H1 (cell line): ENCODE data around the gene DPF3. TPM values are rescaled to one million over a fixed set of nuclear protein-coding genes. Genes with fewer than 3 reads are reported as not detected.

Experiments used
- CTCF ChIA-PET: fragments of 300-600 bp; sonication (Branson Sonifier 250); formaldehyde crosslinking; loops from one replicate; lab custom pipeline; 2021; ENCODE audit not compliant: partially characterized antibody; lab: Charles Lee
- POLR2A ChIA-PET: fragments of 300-600 bp; sonication (Branson Sonifier 250); formaldehyde crosslinking; loops from one replicate; lab custom pipeline; 2021; ENCODE audit warnings: inconsistent platforms; ENCODE audit not compliant: partially characterized antibody; lab: Charles Lee
- DNase-seq, 2 experiments: peaks; one replicate each; pipeline versions ENCODE4 v3.0.0 to v3.0.0-alpha.2; 2010 to 2022; ENCODE audit warnings: low spot score in 2 of 2, low read depth in 1 of 2, mixed read lengths in 1 of 2
- FAIRE-seq: peaks from 2 replicates; lab custom pipeline; 2011; peaks lifted over from hg19 to GRCh38; lab: Jason Lieb, UNC
- H2AFZ ChIP-seq: 2 replicates; pipeline ENCODE4 v1.8.1; 2012; ENCODE audit warnings: low read length, inconsistent platforms
- H2AK5ac ChIP-seq: 2 replicates; pipeline ENCODE4 v1.6.1; 2013; ENCODE audit warnings: low read depth, low read length
- H2BK120ac ChIP-seq: replicated peaks from 2 replicates; pipeline ENCODE3; 2013; ENCODE audit warnings: low read depth, low read length, inconsistent platforms
- H2BK12ac ChIP-seq: 2 replicates; pipeline ENCODE4 v1.6.1; 2013; ENCODE audit warnings: low read depth, low read length
- H2BK15ac ChIP-seq: 2 replicates; pipeline ENCODE4 v1.6.1; 2013; ENCODE audit warnings: low read length
- H2BK20ac ChIP-seq: 2 replicates; pipeline ENCODE4 v1.6.1; 2013; ENCODE audit warnings: low read length
- H2BK5ac ChIP-seq: 2 replicates; pipeline ENCODE4 v1.6.1; 2013; ENCODE audit warnings: low read depth, low read length
- H3K14ac ChIP-seq: 2 replicates; pipeline ENCODE4 v1.6.1; 2013; ENCODE audit warnings: inconsistent platforms; ENCODE audit not compliant: insufficient read length
- H3K18ac ChIP-seq: 2 replicates; pipeline ENCODE4 v1.6.1; 2013; ENCODE audit warnings: low read length; ENCODE audit errors: extremely low read depth
- H3K23ac ChIP-seq: 2 replicates; pipeline ENCODE4 v1.6.1; 2013; ENCODE audit warnings: inconsistent platforms; ENCODE audit not compliant: insufficient read length
- H3K23me2 ChIP-seq: 2 replicates; pipeline ENCODE4 v1.6.1; 2013; ENCODE audit warnings: low read depth, low read length
- H3K27ac ChIP-seq: 2 replicates; pipeline ENCODE4 v1.6.1; 2011; ENCODE audit warnings: low read depth, low read length, inconsistent platforms
- H3K27me3 ChIP-seq, 4 experiments: replicated peaks in 1 of 4; 1 replicate in 1 of 4; 2 replicates in 3 of 4; pipeline versions ENCODE4 v1.6.1 to v1.8.1; 2011 to 2013; ENCODE audit warnings: low read length in 3 of 4, mild to moderate bottlenecking in 3 of 4, inconsistent platforms in 2 of 4, mixed read lengths in 2 of 4, moderate library complexity in 1 of 4; ENCODE audit not compliant: control insufficient read depth in 3 of 4, insufficient read depth in 3 of 4; ENCODE audit errors: extremely low read depth in 1 of 4
- H3K36me3 ChIP-seq, 4 experiments: 2 replicates each; pipeline versions ENCODE4 v1.6.1 to v1.8.1; 2011 to 2013; ENCODE audit warnings: mild to moderate bottlenecking in 4 of 4, low read length in 3 of 4, moderate library complexity in 2 of 4, control low read depth in 1 of 4, inconsistent platforms in 1 of 4; ENCODE audit not compliant: insufficient read depth in 4 of 4, control insufficient read depth in 2 of 4
- H3K4ac ChIP-seq: replicated peaks from 2 replicates; pipeline ENCODE3; 2013; ENCODE audit warnings: low read length, low read depth, mixed read lengths, inconsistent platforms; ENCODE audit not compliant: insufficient read length
- H3K4me1 ChIP-seq, 4 experiments: replicated peaks in 1 of 4; 1 replicate in 1 of 4; 2 replicates in 3 of 4; pipeline versions ENCODE4 v1.6.1 to v1.8.1; 2011 to 2013; ENCODE audit warnings: low read length in 3 of 4, inconsistent platforms in 2 of 4, mixed read lengths in 1 of 4; ENCODE audit not compliant: insufficient read depth in 4 of 4, control insufficient read depth in 3 of 4
- H3K4me2 ChIP-seq, 2 experiments: 2 replicates each; pipeline versions ENCODE4 v1.6.1 to v1.8.1; 2011 to 2013; ENCODE audit warnings: low read depth in 2 of 2, low read length in 2 of 2, control low read depth in 1 of 2, inconsistent platforms in 1 of 2, mild to moderate bottlenecking in 1 of 2; ENCODE audit not compliant: insufficient read depth in 1 of 2
- H3K4me3 ChIP-seq, 4 experiments: fragments of 200-600, 300-600 bp in 1 of 4; sonication (generic), shearing (Covaris generic), sonication (Bioruptor Twin) in 1 of 4; 2 replicates each; pipeline versions ENCODE4 v1.5.1 to v1.8.1; 2011 to 2016; ENCODE audit warnings: low read length in 4 of 4, low read depth in 3 of 4, control low read depth in 2 of 4, inconsistent platforms in 2 of 4, mild to moderate bottlenecking in 2 of 4, mixed read lengths in 1 of 4, moderate library complexity in 1 of 4; ENCODE audit not compliant: insufficient read depth in 2 of 4; ENCODE audit errors: extremely low read depth in 1 of 4
- H3K56ac ChIP-seq: replicated peaks from 2 replicates; pipeline ENCODE3; 2013; ENCODE audit warnings: low read depth, mild to moderate bottlenecking, mixed read lengths, low read length, inconsistent platforms; ENCODE audit not compliant: insufficient read length
- H3K79me1 ChIP-seq: 2 replicates; pipeline ENCODE4 v1.6.1; 2013; ENCODE audit warnings: low read depth, low read length, control low read depth
- H3K79me2 ChIP-seq, 2 experiments: 2 replicates each; pipeline versions ENCODE4 v1.6.1 to v1.8.1; 2012 to 2013; ENCODE audit warnings: low read length in 2 of 2, mild to moderate bottlenecking in 2 of 2, inconsistent platforms in 1 of 2; ENCODE audit not compliant: insufficient read depth in 2 of 2, control insufficient read depth in 1 of 2
- H3K9ac ChIP-seq, 4 experiments: replicated peaks in 1 of 4; 1 replicate in 1 of 4; 2 replicates in 3 of 4; pipeline versions ENCODE4 v1.6.1 to v1.8.1; 2011 to 2013; ENCODE audit warnings: low read depth in 3 of 4, low read length in 3 of 4, control low read depth in 2 of 4, mild to moderate bottlenecking in 2 of 4, moderate library complexity in 2 of 4, inconsistent platforms in 1 of 4; ENCODE audit errors: extremely low read depth in 1 of 4
- H3K9me3 ChIP-seq, 2 experiments: 2 replicates each; pipeline versions ENCODE4 v1.6.1 to v1.8.1; 2012 to 2013; ENCODE audit warnings: mild to moderate bottlenecking in 2 of 2, moderate library complexity in 2 of 2, control low read depth in 1 of 2, inconsistent platforms in 1 of 2, low read depth in 1 of 2, low read length in 1 of 2, mixed read lengths in 1 of 2; ENCODE audit not compliant: insufficient read depth in 2 of 2
- H4K20me1 ChIP-seq, 2 experiments: replicated peaks in 1 of 2; 2 replicates each; pipeline versions ENCODE3 to v1.8.1; 2011 to 2013; ENCODE audit warnings: inconsistent platforms in 2 of 2, low read length in 2 of 2, mild to moderate bottlenecking in 1 of 2; ENCODE audit not compliant: insufficient read depth in 2 of 2, control insufficient read depth in 1 of 2
- H4K5ac ChIP-seq: 2 replicates; pipeline ENCODE4 v1.6.1; 2013; ENCODE audit warnings: low read length, low read depth, mixed read lengths, inconsistent platforms; ENCODE audit not compliant: insufficient read length
- H4K8ac ChIP-seq: 2 replicates; pipeline ENCODE4 v1.8.0; 2013; ENCODE audit warnings: mild to moderate bottlenecking, moderate library complexity, low read length, inconsistent platforms; ENCODE audit not compliant: insufficient read depth; ENCODE audit errors: extremely low read depth
- H4K91ac ChIP-seq: replicated peaks from 2 replicates; pipeline ENCODE3; 2013; ENCODE audit warnings: low read length, mixed read lengths, inconsistent platforms; ENCODE audit not compliant: insufficient read length
- BACH1 ChIP-seq: IDR thresholded peaks from 2 replicates; pipeline ENCODE4 v1.6.1; 2012; ENCODE audit warnings: low read length, improper control_type of control experiment
- CTBP2 ChIP-seq: IDR thresholded peaks from 2 replicates; pipeline ENCODE4 v1.7.0; 2011; ENCODE audit warnings: borderline replicate concordance, mild to moderate bottlenecking, moderate library complexity, mixed read lengths, low read length; ENCODE audit not compliant: insufficient read depth, insufficient read length
- EP300 ChIP-seq, 2 experiments: IDR thresholded peaks; 1 replicate in 1 of 2; 2 replicates in 1 of 2; pipeline ENCODE4 v1.6.1; 2011 to 2012; ENCODE audit warnings: low read depth in 2 of 2, low read length in 2 of 2, mild to moderate bottlenecking in 2 of 2, borderline replicate concordance in 1 of 2, inconsistent platforms in 1 of 2, moderate library complexity in 1 of 2
- JUND ChIP-seq: IDR thresholded peaks from 2 replicates; pipeline ENCODE4 v1.6.1; 2011; ENCODE audit warnings: mild to moderate bottlenecking, improper control_type of control experiment, low read length
- MAX ChIP-seq: IDR thresholded peaks from 2 replicates; pipeline ENCODE4 v1.6.1; 2012; ENCODE audit warnings: inconsistent platforms
- NANOG ChIP-seq: IDR thresholded peaks from 2 replicates; pipeline ENCODE4 v1.6.1; 2011; ENCODE audit warnings: low read length, low read depth, mild to moderate bottlenecking, inconsistent platforms; ENCODE audit not compliant: insufficient read depth, poor library complexity, severe bottlenecking
- RBBP5 ChIP-seq: IDR thresholded peaks from 2 replicates; pipeline ENCODE4 v1.7.1; 2012; ENCODE audit warnings: low read depth, mild to moderate bottlenecking, inconsistent platforms, low read length, moderate library complexity, borderline replicate concordance
- SP1 ChIP-seq: IDR thresholded peaks from 2 replicates; pipeline ENCODE4 v1.6.1; 2011; ENCODE audit warnings: low read depth, low read length
- TCF12 ChIP-seq: IDR thresholded peaks from 2 replicates; pipeline ENCODE4 v1.6.1; 2011; ENCODE audit warnings: low read depth, mild to moderate bottlenecking, low read length
- WGBS, 2 experiments: shearing (Covaris generic) in 1 of 2; methylation state at CpG; one replicate each; pipeline versions ENCODE4 v1.1.6 to v1.1.7; 2013 to 2015; ENCODE audit warnings: low lambda C conversion rate in 2 of 2, mixed read lengths in 2 of 2, inconsistent platforms in 1 of 2, low coverage in 1 of 2, missing lambda C conversion rate in 1 of 2; ENCODE audit not compliant: insufficient replicate concordance in 2 of 2, insufficient coverage in 1 of 2, insufficient read length in 1 of 2; ENCODE audit errors: extremely low coverage in 1 of 2, missing lambda C conversion rate in 1 of 2; 5-methylcytosine and 5-hydroxymethylcytosine counted together
- polyA plus RNA-seq, 7 experiments: library from polyadenylated mRNA; depleted of rRNA in 3 of 7; stranded (reverse) in 5 of 7; unstranded in 2 of 7; fragments of >200 nt in 5 of 7; fragments of 200-250 nt in 2 of 7; gene quantifications; 1 replicate in 5 of 7; 2 replicates in 1 of 7; 4 replicates in 1 of 7; pipeline versions ENCODE4 v1.2.1 to v1.2.3, GENCODE V29; 2011 to 2013; ENCODE audit warnings: missing spikeins in 2 of 7, mixed read lengths in 2 of 7
- total RNA-seq: library from RNA; stranded (reverse); fragmentation: NEBNext Ultra II Directional; extraction: Animal tissue kit (Norgen Biotek cat#: 25700); gene quantifications from 2 replicates; pipeline ENCODE4 v1.2.1, GENCODE V29; 2021
- TF ChIP-seq, protein P1 (sequence below), 3 experiments: IDR thresholded peaks; 1 replicate in 2 of 3; 2 replicates in 1 of 3; pipeline versions ENCODE4 v1.5.1 to v1.6.1; 2011; ENCODE audit warnings: low read length in 3 of 3, mild to moderate bottlenecking in 3 of 3, inconsistent platforms in 2 of 3, low read depth in 1 of 3, moderate library complexity in 1 of 3; ENCODE audit not compliant: insufficient read depth in 1 of 3; ENCODE audit errors: control extremely low read depth in 1 of 3

The DPF3 gene
- total and polyA plus RNA-seq, 2 of the 8 experiments (the other 6 are each of a cell fraction or from before 2014, with no cell fraction given): 0.19 TPM; not detected in 1

GRCh38 chr14:72692696-72693095, 201.2 kb downstream of the DPF3 start:
- ChIA-PET CTCF (interaction anchor here (0.7 to 1.5 kb wide), 3 partner anchors 48 to 188 kb away, joined by 3 to 6 read pairs (median 3); no protein-coding TSS in a partner anchor), POLR2A (no interaction called here)
- DNase-seq (peak in 1 of 2 experiments; percentile 13), FAIRE-seq (peak; percentile 88)
- Histone ChIP-seq H3K36me3 (no peaks in the 10 kb centered on the region), H4K91ac (no peak overlapping the region), H3K23ac (no peak overlapping the region), H4K5ac (no peak overlapping the region), H3K4me2 (no peak overlapping the region), H2AFZ (no peak overlapping the region), H4K8ac (no peak overlapping the region), H2BK5ac (no peak overlapping the region), H2BK120ac (no peak overlapping the region), H3K27me3 (no peaks in the 10 kb centered on the region), H3K79me1 (no peaks in the 10 kb centered on the region; the same call in 1 of the 2 replicates), H3K9ac (no peak overlapping the region), H2BK12ac (no peak overlapping the region; the same call in 1 of the 2 replicates), H3K23me2 (peaks cover 3% of the 10 kb centered on the region; the same call in 1 of the 2 replicates), H3K4ac (no peak overlapping the region), H2BK15ac (no peak overlapping the region), H4K20me1 (peaks cover 0 to 2% of the 10 kb centered on the region in 2 experiments), H3K56ac (no peak overlapping the region), H3K27ac (no peak overlapping the region), H3K14ac (no peak overlapping the region), H3K4me3 (no peak overlapping the region), H2BK20ac (no peak overlapping the region), H3K79me2 (no peaks in the 10 kb centered on the region), H2AK5ac (no peak overlapping the region), H3K9me3 (no peaks in the 10 kb centered on the region), H3K18ac (no peak overlapping the region), H3K4me1 (peaks cover 0 to 7% (median 4%) of the 10 kb centered on the region in 4 experiments; a peak in 5 of 7 replicates)
- WGBS, 2 experiments: 63% methylated on average over 3 of the region's 3 CpGs; no CpG with 5 or more reads in 1 of the 2 experiments
- TF ChIP-seq TCF12 (0 out of 2 replicates have a peak, but pooled peaks have one; percentile 54), JUND (peak; percentile 33; the same call in 1 of the 2 replicates), EP300 (IDR thresholded peaks at IDR 0.05; ENCODE audit: borderline replicate concordance in 1 of 2, low read depth in 2 of 2, low read length in 2 of 2) (peak in 1 of 2 experiments; percentile 64; a peak in 1 of 3 replicates), BACH1 (no peak), MAX (no peak), RBBP5 (no peak), NANOG (no peak), SP1 (peak; percentile 6; the same call in 1 of the 2 replicates), CTBP2 (peak; percentile 71)
- TF ChIP-seq, protein P1, sequence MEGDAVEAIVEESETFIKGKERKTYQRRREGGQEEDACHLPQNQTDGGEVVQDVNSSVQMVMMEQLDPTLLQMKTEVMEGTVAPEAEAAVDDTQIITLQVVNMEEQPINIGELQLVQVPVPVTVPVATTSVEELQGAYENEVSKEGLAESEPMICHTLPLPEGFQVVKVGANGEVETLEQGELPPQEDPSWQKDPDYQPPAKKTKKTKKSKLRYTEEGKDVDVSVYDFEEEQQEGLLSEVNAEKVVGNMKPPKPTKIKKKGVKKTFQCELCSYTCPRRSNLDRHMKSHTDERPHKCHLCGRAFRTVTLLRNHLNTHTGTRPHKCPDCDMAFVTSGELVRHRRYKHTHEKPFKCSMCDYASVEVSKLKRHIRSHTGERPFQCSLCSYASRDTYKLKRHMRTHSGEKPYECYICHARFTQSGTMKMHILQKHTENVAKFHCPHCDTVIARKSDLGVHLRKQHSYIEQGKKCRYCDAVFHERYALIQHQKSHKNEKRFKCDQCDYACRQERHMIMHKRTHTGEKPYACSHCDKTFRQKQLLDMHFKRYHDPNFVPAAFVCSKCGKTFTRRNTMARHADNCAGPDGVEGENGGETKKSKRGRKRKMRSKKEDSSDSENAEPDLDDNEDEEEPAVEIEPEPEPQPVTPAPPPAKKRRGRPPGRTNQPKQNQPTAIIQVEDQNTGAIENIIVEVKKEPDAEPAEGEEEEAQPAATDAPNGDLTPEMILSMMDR (IDR thresholded peaks at IDR 0.05; ENCODE audit: control extremely low read depth in 1 of 3, insufficient read depth in 1 of 3, low read depth in 1 of 3, low read length in 3 of 3): peak in 1 of 3 experiments; percentile 6; a peak in 1 of 4 replicates
